ENCODE measurements around the gene TRIM5. TPM values are rescaled to one million over a fixed set of nuclear protein-coding genes. Genes with fewer than 3 reads are reported as not detected.
"Not testable (repeated sequence)": the region's sequence is repeated elsewhere in the genome, so short reads cannot be mapped to it uniquely, and the experiment has no call there.

The TRIM5 gene
- total and polyA plus RNA-seq, 4 donors, result 10.4 to 25.5 (median 13.8) TPM

DNA sequence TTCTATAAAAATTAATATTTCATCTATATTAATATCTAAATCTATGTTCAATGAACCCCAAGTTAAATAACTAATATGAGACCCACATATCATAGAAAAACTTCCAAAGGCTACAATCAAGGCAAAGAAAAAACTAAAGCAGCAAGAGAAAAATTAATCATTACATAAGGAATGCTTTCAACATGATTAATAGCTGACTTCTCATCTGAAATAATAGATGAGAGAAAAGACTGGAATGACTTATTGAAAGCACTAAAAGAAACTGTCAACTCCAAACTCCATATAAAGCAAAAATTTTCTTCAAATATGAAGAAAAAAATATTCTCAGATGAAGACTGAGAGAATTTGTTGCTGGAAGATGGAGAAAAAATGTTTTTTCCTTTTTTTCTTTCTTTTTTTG is 13.0 kb downstream of the TRIM5 start:
- Histone ChIP-seq H3K4me3 (ENCODE audit: low read depth, low read length) (no peak overlapping the region), H3K36me3 (ENCODE audit: control insufficient read depth, insufficient read depth, low read length) (no peaks in the 10 kb centered on the region), H3K4me1 (ENCODE audit: control insufficient read depth, insufficient read depth, low read length) (no peaks in the 10 kb centered on the region), H3K27ac (ENCODE audit: low read depth, low read length) (no peak overlapping the region), H3K27me3 (ENCODE audit: control insufficient read depth, insufficient read depth, low read length) (no peaks in the 10 kb centered on the region), H3K9me3 (ENCODE audit: control insufficient read depth, insufficient read depth, low read length) (peaks cover 2% of the 10 kb centered on the region)
- DNase-seq (ENCODE audit: low read depth in 4 of 6, low spot score in 6 of 6), result no peak

DNA sequence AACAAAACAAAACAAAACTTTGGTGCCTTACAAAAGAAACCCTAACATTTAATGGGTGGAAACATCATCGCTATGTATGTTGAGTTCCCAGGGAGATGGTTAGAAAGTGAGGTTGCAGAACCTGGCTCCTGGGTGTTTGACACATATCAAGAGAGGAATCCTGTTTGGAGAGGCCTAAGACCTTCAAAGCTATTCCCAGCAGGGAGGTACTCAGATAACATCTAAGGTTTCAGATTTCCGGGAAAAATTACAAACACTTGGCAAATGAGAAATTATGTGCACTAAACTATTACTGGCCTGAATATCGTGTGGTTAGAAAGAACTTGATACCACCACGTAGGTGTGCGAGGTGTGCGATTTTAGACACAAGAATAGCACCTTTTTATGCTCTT is 18.5 kb downstream of the TRIM5 start:
- no peaks in the 10 kb centered on the region for H3K36me3 ChIP-seq (ENCODE audit: control insufficient read depth, insufficient read depth, low read length)
- H3K27ac ChIP-seq (ENCODE audit: low read depth, low read length), result no peak overlapping the region
- H3K4me3 ChIP-seq (ENCODE audit: low read depth, low read length), result no peak overlapping the region
- DNase-seq (ENCODE audit: low read depth in 4 of 6, low spot score in 6 of 6), result no peak
- no peaks in the 10 kb centered on the region for H3K4me1 ChIP-seq (ENCODE audit: control insufficient read depth, insufficient read depth, low read length)
- H3K9me3 ChIP-seq (ENCODE audit: control insufficient read depth, insufficient read depth, low read length), result no peaks in the 10 kb centered on the region
- no peaks in the 10 kb centered on the region for H3K27me3 ChIP-seq (ENCODE audit: control insufficient read depth, insufficient read depth, low read length)
- 80% methylated on average over 1 of the region's 6 CpGs for WGBS (ENCODE audit: insufficient coverage)

DNA sequence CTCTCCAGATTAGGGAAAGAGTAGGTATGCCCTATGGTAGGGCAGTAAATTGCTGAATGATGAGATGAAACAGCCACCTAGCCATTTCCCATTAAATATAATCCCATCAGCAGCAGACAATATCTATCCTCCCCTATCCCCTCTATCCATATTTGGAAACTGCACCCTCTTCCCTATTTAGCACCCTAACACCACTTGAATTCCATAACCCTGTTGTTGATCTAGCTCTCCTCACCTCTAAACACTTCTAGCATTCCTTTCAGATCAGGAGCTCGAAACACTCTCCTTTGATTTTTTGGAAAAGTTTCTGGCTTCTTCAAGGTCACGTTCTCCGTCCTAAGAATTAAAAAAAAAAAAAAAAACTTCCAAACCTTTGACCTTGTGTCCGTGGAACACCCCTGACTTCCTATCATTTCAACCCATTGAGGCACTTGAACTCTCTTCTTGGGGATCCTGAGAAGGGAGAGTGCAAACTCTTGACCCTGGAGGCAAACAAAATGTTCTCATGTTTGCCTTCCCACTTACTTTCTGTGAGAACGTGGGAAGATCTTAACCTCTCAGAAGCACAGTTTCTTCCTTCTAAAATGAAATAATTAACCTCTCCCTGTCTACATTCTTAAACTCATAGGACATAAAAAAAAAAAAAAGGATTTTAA is 19.0 kb downstream of the TRIM5 start:
- no peaks in the 10 kb centered on the region for H3K4me1 ChIP-seq (ENCODE audit: control insufficient read depth, insufficient read depth, low read length)
- H3K27me3 ChIP-seq (ENCODE audit: control insufficient read depth, insufficient read depth, low read length), result no peaks in the 10 kb centered on the region
- H3K4me3 ChIP-seq (ENCODE audit: low read depth, low read length), result no peak overlapping the region
- DNase-seq (ENCODE audit: low read depth in 4 of 6, low spot score in 6 of 6), result no peak
- 94% methylated on average over 2 of the region's 5 CpGs for WGBS (ENCODE audit: insufficient coverage)
- H3K36me3 ChIP-seq (ENCODE audit: control insufficient read depth, insufficient read depth, low read length), result no peaks in the 10 kb centered on the region
- no peak overlapping the region for H3K27ac ChIP-seq (ENCODE audit: low read depth, low read length)
- no peaks in the 10 kb centered on the region for H3K9me3 ChIP-seq (ENCODE audit: control insufficient read depth, insufficient read depth, low read length)

DNA sequence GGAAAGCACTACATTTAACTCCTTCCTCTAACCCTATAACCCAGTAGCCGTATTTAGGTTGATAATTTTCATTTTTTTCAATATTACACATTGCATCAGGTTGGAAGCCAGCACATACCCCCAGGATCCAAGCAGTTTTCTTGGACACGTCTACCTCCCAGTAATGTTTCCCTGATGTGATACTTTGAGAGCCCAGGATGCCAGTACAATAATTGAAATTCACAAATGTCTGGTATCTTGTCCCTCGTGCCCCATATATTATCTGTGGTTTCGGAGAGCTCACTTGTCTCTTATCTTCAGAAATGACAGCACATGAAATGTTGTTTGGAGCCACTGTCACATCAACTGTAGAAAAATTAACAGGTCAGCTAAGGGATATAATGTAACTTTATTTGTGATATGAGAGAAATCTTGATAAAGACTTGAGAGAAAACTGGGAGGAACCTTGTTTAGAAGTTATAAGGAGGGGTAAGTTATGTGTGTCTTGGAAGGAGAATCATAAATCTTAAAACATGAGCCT is 19.8 kb downstream of the TRIM5 start:
- Histone ChIP-seq H3K36me3 (ENCODE audit: control insufficient read depth, insufficient read depth, low read length) (no peaks in the 10 kb centered on the region), H3K27me3 (ENCODE audit: control insufficient read depth, insufficient read depth, low read length) (no peaks in the 10 kb centered on the region), H3K4me3 (ENCODE audit: low read depth, low read length) (no peak overlapping the region), H3K27ac (ENCODE audit: low read depth, low read length) (no peak overlapping the region), H3K4me1 (ENCODE audit: control insufficient read depth, insufficient read depth, low read length) (no peaks in the 10 kb centered on the region), H3K9me3 (ENCODE audit: control insufficient read depth, insufficient read depth, low read length) (no peaks in the 10 kb centered on the region)
- 67% methylated on average over 1 of the region's 4 CpGs for WGBS (ENCODE audit: insufficient coverage)
- DNase-seq (ENCODE audit: low read depth in 4 of 6, low spot score in 6 of 6), result no peak

DNA sequence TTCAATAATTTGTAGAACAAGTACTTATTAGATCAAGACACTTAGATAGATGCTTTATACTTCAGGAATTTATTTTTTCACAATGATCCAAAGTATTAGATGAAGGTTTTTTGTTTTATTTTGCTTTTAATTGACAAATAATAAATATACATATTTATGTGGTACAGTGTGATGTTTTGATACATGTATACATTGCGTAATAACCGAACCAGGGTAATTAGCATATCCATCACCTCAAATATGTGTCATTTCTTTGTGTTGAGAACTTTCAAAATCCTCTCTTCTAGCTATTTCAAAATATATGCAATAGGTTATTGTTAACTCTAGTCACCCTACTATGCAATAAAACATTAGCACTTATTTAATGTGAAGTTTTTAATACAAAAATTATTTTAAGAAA is 21.4 kb downstream of the TRIM5 start:
- Histone ChIP-seq H3K36me3 (ENCODE audit: control insufficient read depth, insufficient read depth, low read length) (no peaks in the 10 kb centered on the region), H3K9me3 (ENCODE audit: control insufficient read depth, insufficient read depth, low read length) (no peaks in the 10 kb centered on the region), H3K4me1 (ENCODE audit: control insufficient read depth, insufficient read depth, low read length) (no peaks in the 10 kb centered on the region), H3K27ac (ENCODE audit: low read depth, low read length) (no peak overlapping the region), H3K27me3 (ENCODE audit: control insufficient read depth, insufficient read depth, low read length) (no peaks in the 10 kb centered on the region), H3K4me3 (ENCODE audit: low read depth, low read length) (no peak overlapping the region)
- no peak for DNase-seq (ENCODE audit: low read depth in 4 of 6, low spot score in 6 of 6)
- WGBS (ENCODE audit: insufficient coverage), result no CpG with 5 or more reads among the region's 2 CpGs

DNA sequence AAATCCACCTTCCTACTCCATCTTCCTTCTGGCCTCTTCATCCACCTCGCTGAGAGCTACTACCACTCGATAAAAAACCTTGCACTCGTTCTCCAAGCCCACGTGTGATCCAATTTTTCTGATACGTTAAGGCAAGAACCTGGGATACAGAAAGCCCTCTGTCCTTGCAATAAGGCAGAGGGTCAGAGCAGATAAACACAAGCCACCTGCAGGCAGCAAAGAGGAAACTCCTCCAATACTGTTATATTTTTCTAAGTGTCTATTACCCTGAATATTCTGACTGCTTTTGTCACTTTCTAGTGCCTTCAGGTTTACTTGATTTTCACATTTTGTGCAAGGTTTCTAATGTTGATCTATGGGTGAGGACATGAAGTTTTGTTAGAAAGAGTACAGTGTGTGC is 26.6 kb downstream of the TRIM5 start:
- Histone ChIP-seq H3K4me1 (ENCODE audit: control insufficient read depth, insufficient read depth, low read length) (no peaks in the 10 kb centered on the region), H3K27ac (ENCODE audit: low read depth, low read length) (no peak overlapping the region), H3K27me3 (ENCODE audit: control insufficient read depth, insufficient read depth, low read length) (no peaks in the 10 kb centered on the region), H3K4me3 (ENCODE audit: low read depth, low read length) (no peak overlapping the region), H3K36me3 (ENCODE audit: control insufficient read depth, insufficient read depth, low read length) (no peaks in the 10 kb centered on the region), H3K9me3 (ENCODE audit: control insufficient read depth, insufficient read depth, low read length) (no peaks in the 10 kb centered on the region)
- no peak for DNase-seq (ENCODE audit: low read depth in 4 of 6, low spot score in 6 of 6)
- WGBS (ENCODE audit: insufficient coverage), result 94% methylated on average over 5 of the region's 5 CpGs

DNA sequence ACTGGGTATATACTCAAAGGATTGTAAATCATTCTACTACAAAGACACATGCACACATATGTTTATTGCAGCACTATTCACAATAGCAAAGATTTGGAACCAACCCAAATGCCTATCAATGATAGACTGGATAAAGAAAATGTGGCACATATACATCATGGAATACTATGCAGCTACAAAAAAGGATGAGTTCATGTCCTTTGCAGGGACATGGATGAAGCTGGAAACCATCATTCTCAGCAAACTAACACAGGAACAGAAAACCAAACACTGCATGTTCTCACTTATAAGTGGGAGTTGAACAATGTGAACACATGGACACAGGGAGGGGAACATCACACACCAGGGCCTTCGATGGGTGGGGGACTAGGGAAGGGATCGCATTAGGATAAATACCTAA is 27.9 kb downstream of the TRIM5 start:
- H3K36me3 ChIP-seq (ENCODE audit: control insufficient read depth, insufficient read depth, low read length); DNase-seq (ENCODE audit: low read depth in 4 of 6, low spot score in 6 of 6); H3K4me3 ChIP-seq (ENCODE audit: low read depth, low read length); H3K27me3 ChIP-seq (ENCODE audit: control insufficient read depth, insufficient read depth, low read length); H3K27ac ChIP-seq (ENCODE audit: low read depth, low read length); H3K9me3 ChIP-seq (ENCODE audit: control insufficient read depth, insufficient read depth, low read length); H3K4me1 ChIP-seq (ENCODE audit: control insufficient read depth, insufficient read depth, low read length): not testable (repeated sequence)
- no CpG with 5 or more reads among the region's 2 CpGs for WGBS (ENCODE audit: insufficient coverage)

DNA sequence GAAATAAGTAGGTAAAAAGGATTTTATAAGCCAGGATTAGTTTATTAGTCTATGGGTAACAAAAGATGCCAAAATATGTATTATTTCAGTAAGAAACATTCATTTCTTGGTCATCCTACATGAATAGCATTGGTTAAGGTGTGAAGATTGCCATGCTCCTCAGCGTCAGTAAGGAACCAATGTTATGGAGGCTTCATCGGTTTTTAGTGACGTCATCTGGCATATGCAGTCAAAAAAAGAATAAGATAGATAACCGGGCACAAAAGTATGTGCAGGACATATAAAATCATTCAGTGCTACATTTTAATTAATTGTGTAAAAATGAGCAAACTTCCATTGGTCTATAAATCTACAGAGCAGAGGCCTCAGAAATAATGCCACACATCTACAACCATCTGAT is 29.4 kb downstream of the TRIM5 start:
- WGBS (ENCODE audit: insufficient coverage), result 100% methylated on average over 1 of the region's 4 CpGs
- no peak for DNase-seq (ENCODE audit: low read depth in 4 of 6, low spot score in 6 of 6)
- no peaks in the 10 kb centered on the region for H3K36me3 ChIP-seq (ENCODE audit: control insufficient read depth, insufficient read depth, low read length)
- H3K9me3 ChIP-seq (ENCODE audit: control insufficient read depth, insufficient read depth, low read length), result peaks cover 5% of the 10 kb centered on the region
- H3K27ac ChIP-seq (ENCODE audit: low read depth, low read length), result no peak overlapping the region
- H3K4me3 ChIP-seq (ENCODE audit: low read depth, low read length), result no peak overlapping the region
- no peaks in the 10 kb centered on the region for H3K27me3 ChIP-seq (ENCODE audit: control insufficient read depth, insufficient read depth, low read length)
- H3K4me1 ChIP-seq (ENCODE audit: control insufficient read depth, insufficient read depth, low read length), result no peaks in the 10 kb centered on the region

DNA sequence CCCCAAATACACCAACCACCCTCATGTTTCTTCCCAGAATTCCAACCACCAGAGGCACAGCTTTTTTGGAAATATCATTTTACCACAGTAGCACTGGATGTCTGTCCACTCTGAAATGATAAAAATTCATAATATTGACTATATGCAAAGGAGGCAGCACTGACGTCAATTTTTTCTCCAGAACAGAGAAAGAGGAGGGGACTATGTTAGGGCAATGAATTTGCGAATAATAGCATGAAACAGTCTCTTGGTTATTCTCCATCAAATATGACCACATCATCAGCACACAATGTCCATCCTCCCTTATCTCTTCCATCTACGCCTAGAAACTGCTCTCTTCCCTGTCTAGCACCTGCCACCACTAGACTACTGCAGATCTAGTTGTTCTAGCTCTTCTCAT is 38.7 kb downstream of the TRIM5 start:
- Histone ChIP-seq H3K27me3 (ENCODE audit: control insufficient read depth, insufficient read depth, low read length) (no peaks in the 10 kb centered on the region), H3K27ac (ENCODE audit: low read depth, low read length) (no peak overlapping the region), H3K36me3 (ENCODE audit: control insufficient read depth, insufficient read depth, low read length) (no peaks in the 10 kb centered on the region), H3K4me3 (ENCODE audit: low read depth, low read length) (no peak overlapping the region), H3K9me3 (ENCODE audit: control insufficient read depth, insufficient read depth, low read length) (no peaks in the 10 kb centered on the region), H3K4me1 (ENCODE audit: control insufficient read depth, insufficient read depth, low read length) (no peaks in the 10 kb centered on the region)
- no peak for DNase-seq (ENCODE audit: low read depth in 4 of 6, low spot score in 6 of 6)
- 100% methylated on average over 1 of the region's 3 CpGs for WGBS (ENCODE audit: insufficient coverage)

DNA sequence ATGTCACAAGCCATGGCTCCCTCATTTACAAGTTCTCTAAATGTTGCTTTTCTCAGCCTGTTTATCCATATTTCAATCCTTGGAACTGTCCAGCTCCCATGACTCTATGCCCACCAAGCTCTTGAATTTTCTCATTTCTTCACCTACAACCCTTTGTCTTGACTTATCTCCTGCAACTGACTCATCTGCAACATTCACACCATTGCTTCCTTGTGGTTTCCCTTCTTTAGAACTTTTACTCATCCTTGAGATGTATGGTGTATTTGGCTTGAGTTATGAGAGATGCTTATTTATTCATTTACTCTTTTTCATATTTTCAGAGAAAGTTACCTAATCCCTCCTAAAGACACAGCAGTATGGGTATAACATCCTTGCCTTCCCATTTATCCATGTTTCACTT is 41.3 kb downstream of the TRIM5 start:
- DNase-seq (ENCODE audit: low read depth in 4 of 6, low spot score in 6 of 6), result no peak
- H3K27me3 ChIP-seq (ENCODE audit: control insufficient read depth, insufficient read depth, low read length), result no peaks in the 10 kb centered on the region
- H3K27ac ChIP-seq (ENCODE audit: low read depth, low read length), result no peak overlapping the region
- no peak overlapping the region for H3K4me3 ChIP-seq (ENCODE audit: low read depth, low read length)
- no peaks in the 10 kb centered on the region for H3K9me3 ChIP-seq (ENCODE audit: control insufficient read depth, insufficient read depth, low read length)
- no peaks in the 10 kb centered on the region for H3K4me1 ChIP-seq (ENCODE audit: control insufficient read depth, insufficient read depth, low read length)
- H3K36me3 ChIP-seq (ENCODE audit: control insufficient read depth, insufficient read depth, low read length), result no peaks in the 10 kb centered on the region
